HepG2 (cell line): Measurements from ENCODE around the gene CYP2S1. TPM values are rescaled to one million over a fixed set of nuclear protein-coding genes. Genes with fewer than 3 reads are reported as not detected.

Source experiments
- CBX2 ChIP-seq, 2 experiments: fragments of 200-600 bp in 1 of 2; sonication (generic); formaldehyde crosslinking in 1 of 2; IDR thresholded peaks; 2 replicates each; pipeline versions ENCODE4 v1.7.0 to v1.8.1; 2018 to 2022; ENCODE audit warnings: low read depth in 2 of 2, low read length in 1 of 2, mild to moderate bottlenecking in 1 of 2, missing genetic modification reagents in 1 of 2
- IKZF1 ChIP-seq: fragments of 450-650 bp; IDR thresholded peaks from 2 replicates; pipeline ENCODE4 v1.7.1; 2016
- KLF6 ChIP-seq: IDR thresholded peaks from 2 replicates; pipeline ENCODE4 v1.8.0; 2016; ENCODE audit warnings: missing biosample characterization, missing genetic modification reagents
- MIER2 ChIP-seq: IDR thresholded peaks from 2 replicates; pipeline ENCODE4 v1.6.1; 2016; ENCODE audit warnings: missing biosample characterization, missing genetic modification reagents
- MXD4 ChIP-seq: IDR thresholded peaks from 2 replicates; pipeline ENCODE4 v1.6.1; 2016; ENCODE audit warnings: mild to moderate bottlenecking, missing biosample characterization, missing genetic modification reagents
- NKX3-1 ChIP-seq: sonication (generic); formaldehyde crosslinking; IDR thresholded peaks from 2 replicates; pipeline ENCODE4 v1.5.0; 2020; ENCODE audit warnings: missing genetic modification reagents
- PHB2 ChIP-seq: fragments of 450-650 bp; IDR thresholded peaks from 2 replicates; pipeline ENCODE4 v1.6.1; 2018; ENCODE audit not compliant: partially characterized antibody
- PHF5A ChIP-seq: IDR thresholded peaks from one replicate; pipeline ENCODE4 v1.6.1; 2018; ENCODE audit warnings: low read depth, missing genetic modification reagents; ENCODE audit not compliant: unreplicated experiment
- RBAK ChIP-seq: sonication (generic); formaldehyde crosslinking; IDR thresholded peaks from 2 replicates; pipeline ENCODE4 v1.5.1; 2020; ENCODE audit warnings: mild to moderate bottlenecking, missing genetic modification reagents
- TBX3 ChIP-seq: fragments of 450-650 bp; IDR thresholded peaks from 2 replicates; pipeline ENCODE4 v1.6.1; 2017; ENCODE audit warnings: antibody characterized with exemption, mild to moderate bottlenecking, inconsistent platforms, borderline replicate concordance
- TOE1 ChIP-seq: sonication (generic); formaldehyde crosslinking; IDR thresholded peaks from 2 replicates; pipeline ENCODE4 v1.4.0; 2020; ENCODE audit warnings: mild to moderate bottlenecking, missing genetic modification reagents
- ZIK1 ChIP-seq: sonication (generic); formaldehyde crosslinking; IDR thresholded peaks from 2 replicates; pipeline ENCODE4 v1.5.0; 2020; ENCODE audit warnings: mild to moderate bottlenecking, low read depth, missing genetic modification reagents, borderline replicate concordance
- ZMAT3 ChIP-seq: sonication (generic); formaldehyde crosslinking; conservative IDR thresholded peaks from 2 replicates; pipeline ENCODE4 v1.7.0; 2021; ENCODE audit warnings: missing genetic modification reagents
- ZMYM3 ChIP-seq: sonication (generic); formaldehyde crosslinking; IDR thresholded peaks from 2 replicates; pipeline ENCODE4 v1.5.1; 2020; ENCODE audit warnings: mild to moderate bottlenecking, missing genetic modification reagents
- ZNF225 ChIP-seq: sonication (generic); formaldehyde crosslinking; IDR thresholded peaks from 2 replicates; pipeline ENCODE4 v1.4.0; 2020; ENCODE audit warnings: mild to moderate bottlenecking, missing genetic modification reagents
- ZNF253 ChIP-seq: sonication (generic); formaldehyde crosslinking; IDR thresholded peaks from 2 replicates; pipeline ENCODE4 v1.8.0; 2022; ENCODE audit warnings: mild to moderate bottlenecking, missing genetic modification reagents, borderline replicate concordance
- ZNF326 ChIP-seq: sonication (generic); formaldehyde crosslinking; IDR thresholded peaks from 2 replicates; pipeline ENCODE4 v1.4.0; 2020; ENCODE audit warnings: missing genetic modification reagents, borderline replicate concordance
- ZNF562 ChIP-seq: sonication (generic); formaldehyde crosslinking; IDR thresholded peaks from 2 replicates; pipeline ENCODE4 v1.8.0; 2022; ENCODE audit warnings: missing genetic modification reagents, borderline replicate concordance
- ZNF577 ChIP-seq: sonication (generic); formaldehyde crosslinking; IDR thresholded peaks from 2 replicates; pipeline ENCODE4 v1.4.0; 2020; ENCODE audit warnings: mild to moderate bottlenecking, low read depth, missing genetic modification reagents, borderline replicate concordance
- ZNF644 ChIP-seq: IDR thresholded peaks from 2 replicates; pipeline ENCODE4 v1.6.1; 2016; ENCODE audit warnings: low read depth
- ZNF652 ChIP-seq: IDR thresholded peaks from 2 replicates; pipeline ENCODE4 v1.6.1; 2016; ENCODE audit warnings: low read depth, borderline replicate concordance
- ZNF746 ChIP-seq: sonication (generic); formaldehyde crosslinking; IDR thresholded peaks from 2 replicates; pipeline ENCODE4 v1.8.0; 2022; ENCODE audit warnings: mild to moderate bottlenecking, missing genetic modification reagents
- ZNF777 ChIP-seq: sonication (generic); formaldehyde crosslinking; IDR thresholded peaks from 2 replicates; pipeline ENCODE4 v1.4.0; 2020; ENCODE audit warnings: missing genetic modification reagents
- ZSCAN12 ChIP-seq: sonication (generic); formaldehyde crosslinking; IDR thresholded peaks from 2 replicates; pipeline ENCODE4 v1.9.0; 2021; ENCODE audit warnings: mild to moderate bottlenecking, missing genetic modification reagents
- ZZZ3 ChIP-seq: sonication (generic); formaldehyde crosslinking; IDR thresholded peaks from 2 replicates; pipeline ENCODE4 v1.4.0; 2020; ENCODE audit warnings: missing genetic modification reagents, mild to moderate bottlenecking, borderline replicate concordance
- polyA plus RNA-seq, 8 experiments: library from polyadenylated mRNA; depleted of rRNA in 3 of 8; stranded (reverse) in 7 of 8; unstranded in 1 of 8; fragments of >200 nt; fragmentation: Illumina TruSeq in 4 of 8; extraction: Trizol in 4 of 8; gene quantifications; 2 replicates each; pipeline versions ENCODE4 v1.2.1 to v1.2.3, GENCODE V29; 2011 to 2016; ENCODE audit warnings: low read depth in 4 of 8, missing spikeins in 1 of 8, mixed read lengths in 1 of 8; ENCODE audit not compliant: insufficient read depth in 1 of 8
- total RNA-seq, 5 experiments: library from RNA; depleted of rRNA; stranded (reverse); fragments of >200 nt; fragmentation: Illumina TruSeq; extraction: Trizol; gene quantifications; 2 replicates each; pipeline ENCODE4 v1.2.3, GENCODE V29; 2016; ENCODE audit warnings: low read depth in 1 of 5
- TF ChIP-seq, protein P1 (sequence below): sonication (generic); formaldehyde crosslinking; IDR thresholded peaks from 2 replicates; pipeline ENCODE4 v1.9.0; 2022; ENCODE audit warnings: missing genetic modification reagents, mild to moderate bottlenecking, borderline replicate concordance
- TF ChIP-seq, protein P2 (sequence below): IDR thresholded peaks from 2 replicates; pipeline ENCODE4 v1.6.1; 2016; ENCODE audit warnings: control low read depth
- TF ChIP-seq, protein P3 (sequence below): IDR thresholded peaks from 2 replicates; pipeline ENCODE4 v1.6.1; 2018; ENCODE audit warnings: missing genetic modification reagents

The CYP2S1 gene
- total and polyA plus RNA-seq, 2 of the 13 experiments (the other 11 are each of a cell fraction or from before 2014, with no cell fraction given) = 0.09 to 2.1 TPM

DNA sequence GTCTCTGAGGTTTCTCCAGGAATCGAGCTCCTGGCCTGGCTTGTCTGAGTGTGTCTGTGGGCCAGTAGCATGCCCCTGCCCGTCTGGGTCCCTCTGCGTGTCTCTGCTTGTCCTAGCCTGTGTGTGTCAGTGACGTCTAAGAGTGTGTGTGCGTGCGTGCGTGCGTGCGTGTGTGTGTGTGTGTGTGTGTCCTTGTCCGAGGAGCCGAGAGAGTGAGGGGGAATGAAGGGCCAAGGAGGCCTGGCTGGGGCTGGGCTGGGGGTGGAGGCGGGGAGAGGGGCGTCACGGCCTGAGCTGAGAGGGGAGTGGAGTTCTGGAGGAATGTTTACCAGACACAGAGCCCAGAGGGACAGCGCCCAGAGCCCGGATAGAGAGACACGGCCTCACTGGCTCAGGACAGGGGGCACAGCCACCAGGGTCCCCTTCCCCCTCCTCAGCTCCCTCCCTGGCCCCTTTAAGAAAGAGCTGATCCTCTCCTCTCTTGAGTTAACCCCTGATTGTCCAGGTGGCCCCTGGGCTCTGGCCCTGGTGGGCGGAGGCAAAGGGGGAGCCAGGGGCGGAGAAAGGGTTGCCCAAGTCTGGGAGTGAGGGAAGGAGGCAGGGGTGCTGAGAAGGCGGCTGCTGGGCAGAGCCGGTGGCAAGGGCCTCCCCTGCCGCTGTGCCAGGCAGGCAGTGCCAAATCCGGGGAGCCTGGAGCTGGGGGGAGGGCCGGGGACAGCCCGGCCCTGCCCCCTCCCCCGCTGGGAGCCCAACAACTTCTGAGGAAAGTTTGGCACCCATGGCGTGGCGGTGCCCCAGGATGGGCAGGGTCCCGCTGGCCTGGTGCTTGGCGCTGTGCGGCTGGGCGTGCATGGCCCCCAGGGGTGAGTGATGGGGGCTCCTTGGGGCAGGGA lies 25.8 kb downstream of the CYP2S1 start, which contains the start of gene AXL (continued):
- TF ChIP-seq CBX2 (IDR thresholded peaks at IDR 0.05; ENCODE audit: low read depth, low read length) (no peak), CBX2 (CRISPR knock-in tag; IDR thresholded peaks at IDR 0.05; ENCODE audit: low read depth) (no peak), ZNF777 (CRISPR knock-in tag) (0 out of 2 replicates have a peak, but pooled peaks have one; percentile 44), ZNF652 (CRISPR knock-in tag) (peak; percentile 91), MXD4 (CRISPR knock-in tag) (no peak), MIER2 (no peak), ZNF644 (CRISPR knock-in tag) (no peak), ZNF253 (CRISPR knock-in tag) (no peak), ZNF326 (CRISPR knock-in tag) (no peak), ZNF577 (CRISPR knock-in tag) (no peak), ZZZ3 (CRISPR knock-in tag) (no peak), NKX3-1 (CRISPR knock-in tag) (no peak), TBX3 (no peak), IKZF1 (no peak), RBAK (CRISPR knock-in tag) (no peak), ZIK1 (no peak), PHB2 (no peak), KLF6 (no peak), ZNF746 (no peak), PHF5A (no peak), ZMYM3 (CRISPR knock-in tag) (no peak), ZSCAN12 (CRISPR knock-in tag) (no peak), ZMAT3 (CRISPR knock-in tag) (no peak), ZNF225 (CRISPR knock-in tag) (no peak), TOE1 (CRISPR knock-in tag) (no peak), ZNF562 (CRISPR knock-in tag) (no peak)
- TF ChIP-seq, protein P1, sequence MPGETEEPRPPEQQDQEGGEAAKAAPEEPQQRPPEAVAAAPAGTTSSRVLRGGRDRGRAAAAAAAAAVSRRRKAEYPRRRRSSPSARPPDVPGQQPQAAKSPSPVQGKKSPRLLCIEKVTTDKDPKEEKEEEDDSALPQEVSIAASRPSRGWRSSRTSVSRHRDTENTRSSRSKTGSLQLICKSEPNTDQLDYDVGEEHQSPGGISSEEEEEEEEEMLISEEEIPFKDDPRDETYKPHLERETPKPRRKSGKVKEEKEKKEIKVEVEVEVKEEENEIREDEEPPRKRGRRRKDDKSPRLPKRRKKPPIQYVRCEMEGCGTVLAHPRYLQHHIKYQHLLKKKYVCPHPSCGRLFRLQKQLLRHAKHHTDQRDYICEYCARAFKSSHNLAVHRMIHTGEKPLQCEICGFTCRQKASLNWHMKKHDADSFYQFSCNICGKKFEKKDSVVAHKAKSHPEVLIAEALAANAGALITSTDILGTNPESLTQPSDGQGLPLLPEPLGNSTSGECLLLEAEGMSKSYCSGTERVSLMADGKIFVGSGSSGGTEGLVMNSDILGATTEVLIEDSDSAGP (CRISPR knock-in tag) = peak; percentile 96
- TF ChIP-seq, protein P2, sequence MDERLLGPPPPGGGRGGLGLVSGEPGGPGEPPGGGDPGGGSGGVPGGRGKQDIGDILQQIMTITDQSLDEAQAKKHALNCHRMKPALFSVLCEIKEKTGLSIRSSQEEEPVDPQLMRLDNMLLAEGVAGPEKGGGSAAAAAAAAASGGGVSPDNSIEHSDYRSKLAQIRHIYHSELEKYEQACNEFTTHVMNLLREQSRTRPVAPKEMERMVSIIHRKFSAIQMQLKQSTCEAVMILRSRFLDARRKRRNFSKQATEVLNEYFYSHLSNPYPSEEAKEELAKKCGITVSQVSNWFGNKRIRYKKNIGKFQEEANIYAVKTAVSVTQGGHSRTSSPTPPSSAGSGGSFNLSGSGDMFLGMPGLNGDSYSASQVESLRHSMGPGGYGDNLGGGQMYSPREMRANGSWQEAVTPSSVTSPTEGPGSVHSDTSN (CRISPR knock-in tag) = no peak
- TF ChIP-seq, protein P3, sequence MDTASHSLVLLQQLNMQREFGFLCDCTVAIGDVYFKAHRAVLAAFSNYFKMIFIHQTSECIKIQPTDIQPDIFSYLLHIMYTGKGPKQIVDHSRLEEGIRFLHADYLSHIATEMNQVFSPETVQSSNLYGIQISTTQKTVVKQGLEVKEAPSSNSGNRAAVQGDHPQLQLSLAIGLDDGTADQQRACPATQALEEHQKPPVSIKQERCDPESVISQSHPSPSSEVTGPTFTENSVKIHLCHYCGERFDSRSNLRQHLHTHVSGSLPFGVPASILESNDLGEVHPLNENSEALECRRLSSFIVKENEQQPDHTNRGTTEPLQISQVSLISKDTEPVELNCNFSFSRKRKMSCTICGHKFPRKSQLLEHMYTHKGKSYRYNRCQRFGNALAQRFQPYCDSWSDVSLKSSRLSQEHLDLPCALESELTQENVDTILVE = no peak
